ENCODE measurements around the gene REC8. TPM values are rescaled to one million over a fixed set of nuclear protein-coding genes. Genes with fewer than 3 reads are reported as not detected.

REC8 gene
- total RNA-seq, 1 donor from 2014 or later = 1.1 TPM

DNA sequence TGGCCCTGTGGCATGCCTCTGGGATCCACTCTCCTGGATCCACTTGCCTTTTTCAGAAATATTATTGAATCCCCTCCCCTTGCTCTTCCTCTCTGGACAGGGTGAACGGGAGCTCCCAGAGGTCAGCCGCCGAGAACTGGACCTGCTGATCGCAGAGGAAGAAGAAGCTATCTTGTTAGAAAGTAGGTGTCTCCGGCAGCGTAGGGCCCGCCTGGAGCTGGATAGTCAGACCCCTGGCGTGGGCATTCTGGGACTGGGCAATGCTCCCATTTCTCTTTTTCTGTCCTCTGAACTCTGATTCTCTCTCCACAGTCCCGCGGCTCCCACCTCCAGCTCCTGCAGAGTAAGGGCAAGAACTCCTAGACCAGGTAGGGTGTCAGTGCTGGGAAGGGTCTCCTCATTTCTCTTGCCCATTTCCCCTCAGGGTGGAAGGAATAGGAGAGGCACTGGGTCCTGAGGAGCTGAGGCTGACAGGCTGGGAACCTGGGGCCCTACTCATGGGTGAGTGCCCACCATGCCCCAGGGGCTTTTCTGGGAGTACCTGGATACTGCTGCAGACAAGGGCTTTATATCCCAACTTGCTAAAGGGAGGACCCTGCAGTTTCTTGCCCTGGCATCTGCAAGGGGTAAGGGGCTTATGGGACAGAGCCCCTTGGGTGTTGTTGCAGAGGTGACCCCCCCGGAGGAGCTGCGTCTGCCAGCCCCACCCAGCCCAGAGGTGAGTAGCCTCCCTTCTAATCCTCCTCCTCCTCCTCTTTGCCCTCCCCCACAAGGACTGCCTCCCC, 5.4 kb downstream of the REC8 start:
- Histone ChIP-seq H3K36me3 (ENCODE audit: control insufficient read depth, insufficient read depth, low read length) (peaks cover 16% of the 10 kb centered on the region), H3K27me3 (ENCODE audit: control insufficient read depth, insufficient read depth, low read length) (no peaks in the 10 kb centered on the region), H3K4me3 (ENCODE audit: low read depth, low read length) (no peak overlapping the region)
- DNase-seq (ENCODE audit: low read depth) (no peak), FAIRE-seq (no peak)
- TF ChIP-seq, protein P1, sequence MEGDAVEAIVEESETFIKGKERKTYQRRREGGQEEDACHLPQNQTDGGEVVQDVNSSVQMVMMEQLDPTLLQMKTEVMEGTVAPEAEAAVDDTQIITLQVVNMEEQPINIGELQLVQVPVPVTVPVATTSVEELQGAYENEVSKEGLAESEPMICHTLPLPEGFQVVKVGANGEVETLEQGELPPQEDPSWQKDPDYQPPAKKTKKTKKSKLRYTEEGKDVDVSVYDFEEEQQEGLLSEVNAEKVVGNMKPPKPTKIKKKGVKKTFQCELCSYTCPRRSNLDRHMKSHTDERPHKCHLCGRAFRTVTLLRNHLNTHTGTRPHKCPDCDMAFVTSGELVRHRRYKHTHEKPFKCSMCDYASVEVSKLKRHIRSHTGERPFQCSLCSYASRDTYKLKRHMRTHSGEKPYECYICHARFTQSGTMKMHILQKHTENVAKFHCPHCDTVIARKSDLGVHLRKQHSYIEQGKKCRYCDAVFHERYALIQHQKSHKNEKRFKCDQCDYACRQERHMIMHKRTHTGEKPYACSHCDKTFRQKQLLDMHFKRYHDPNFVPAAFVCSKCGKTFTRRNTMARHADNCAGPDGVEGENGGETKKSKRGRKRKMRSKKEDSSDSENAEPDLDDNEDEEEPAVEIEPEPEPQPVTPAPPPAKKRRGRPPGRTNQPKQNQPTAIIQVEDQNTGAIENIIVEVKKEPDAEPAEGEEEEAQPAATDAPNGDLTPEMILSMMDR (IDR thresholded peaks at IDR 0.05; ENCODE audit: insufficient read depth, low read length, severe bottlenecking) = no peak

GRCh38 chr14:24177891-24178290, 6.0 kb downstream of the REC8 start:
- DNase-seq (ENCODE audit: low read depth) = no peak
- Histone ChIP-seq H3K27me3 (ENCODE audit: control insufficient read depth, insufficient read depth, low read length) (no peaks in the 10 kb centered on the region), H3K4me3 (ENCODE audit: low read depth, low read length) (no peak overlapping the region), H3K36me3 (ENCODE audit: control insufficient read depth, insufficient read depth, low read length) (peaks cover 19% of the 10 kb centered on the region)
- TF ChIP-seq, protein P1 (IDR thresholded peaks at IDR 0.05; ENCODE audit: insufficient read depth, low read length, severe bottlenecking) = no peak
- no peak for FAIRE-seq

- Histone ChIP-seq H3K36me3 (ENCODE audit: control insufficient read depth, insufficient read depth, low read length) (peaks cover 20% of the 10 kb centered on the region), H3K27me3 (ENCODE audit: control insufficient read depth, insufficient read depth, low read length) (no peaks in the 10 kb centered on the region), H3K4me3 (ENCODE audit: low read depth, low read length) (no peak overlapping the region)
- TF ChIP-seq, protein P1 (IDR thresholded peaks at IDR 0.05; ENCODE audit: insufficient read depth, low read length, severe bottlenecking) = no peak
- FAIRE-seq (no peak), DNase-seq (ENCODE audit: low read depth) (no peak)
These were observed 6.7 kb downstream of the REC8 start for GRCh38 chr14:24178399-24179178.

DNA sequence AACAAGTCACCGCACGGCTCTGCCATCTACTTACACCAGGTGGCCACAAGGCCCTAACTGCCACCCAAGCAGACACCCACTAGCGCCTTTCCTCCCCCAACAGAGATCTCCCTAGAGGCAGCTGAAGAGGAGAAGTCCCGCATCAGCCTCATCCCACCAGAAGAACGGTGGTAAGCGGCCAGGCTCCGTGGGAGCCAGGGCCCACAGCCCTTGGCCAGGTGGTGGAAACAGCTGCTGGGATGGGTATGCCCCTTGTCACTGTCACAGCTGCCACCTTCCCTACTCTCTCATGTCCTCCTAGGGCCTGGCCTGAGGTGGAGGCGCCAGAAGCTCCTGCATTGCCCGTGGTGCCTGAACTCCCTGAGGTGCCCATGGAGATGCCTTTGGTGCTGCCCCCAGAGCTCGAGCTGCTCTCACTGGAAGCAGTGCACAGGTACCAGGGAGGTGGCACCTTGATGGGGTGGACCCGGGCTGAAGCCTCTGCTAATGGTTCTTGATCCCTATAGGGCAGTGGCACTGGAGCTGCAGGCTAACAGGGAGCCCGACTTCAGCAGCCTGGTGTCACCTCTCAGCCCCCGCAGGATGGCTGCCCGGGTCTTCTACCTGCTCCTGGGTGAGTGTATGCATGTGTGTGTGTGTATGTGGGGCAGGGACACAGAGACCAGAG, 7.5 kb downstream of the REC8 start:
- Histone ChIP-seq H3K27me3 (ENCODE audit: control insufficient read depth, insufficient read depth, low read length) (no peaks in the 10 kb centered on the region), H3K4me3 (ENCODE audit: low read depth, low read length) (no peak overlapping the region), H3K36me3 (ENCODE audit: control insufficient read depth, insufficient read depth, low read length) (peaks cover 27% of the 10 kb centered on the region)
- TF ChIP-seq, protein P1 (IDR thresholded peaks at IDR 0.05; ENCODE audit: insufficient read depth, low read length, severe bottlenecking) = no peak
- DNase-seq (ENCODE audit: low read depth) = no peak
- no peak for FAIRE-seq

- Histone ChIP-seq H3K4me3 (ENCODE audit: low read depth, low read length) (no peak overlapping the region), H3K27me3 (ENCODE audit: control insufficient read depth, insufficient read depth, low read length) (no peaks in the 10 kb centered on the region), H3K36me3 (ENCODE audit: control insufficient read depth, insufficient read depth, low read length) (peaks cover 34% of the 10 kb centered on the region)
- FAIRE-seq (no peak), DNase-seq (ENCODE audit: low read depth) (peak; percentile 30)
- TF ChIP-seq, protein P1 (IDR thresholded peaks at IDR 0.05; ENCODE audit: insufficient read depth, low read length, severe bottlenecking) = no peak
These were observed 8.3 kb downstream of the REC8 start for GRCh38 chr14:24179961-24180796.
